T-helper 22 cell (primary cell): ENCODE data around the gene RGS7.

ENCODE experiments used
- DNase-seq: peaks from one replicate; pipeline ENCODE4 v3.0.0-alpha.2; 2020; ENCODE audit warnings: low read depth

Gene RGS7

GRCh38 chr1:241077386-241078147 is 279.4 kb downstream of the RGS7 start:
- no peak for DNase-seq

- DNase-seq: no peak
Measured at GRCh38 chr1:241074507-241074906, 282.5 kb downstream of the RGS7 start.

GRCh38 chr1:241068359-241068758 is 288.6 kb downstream of the RGS7 start:
- DNase-seq: no peak

- DNase-seq: no peak
Measured at GRCh38 chr1:241063276-241063675, 293.7 kb downstream of the RGS7 start.

- DNase-seq: no peak
Measured at GRCh38 chr1:241061062-241061461, 295.9 kb downstream of the RGS7 start.

DNA sequence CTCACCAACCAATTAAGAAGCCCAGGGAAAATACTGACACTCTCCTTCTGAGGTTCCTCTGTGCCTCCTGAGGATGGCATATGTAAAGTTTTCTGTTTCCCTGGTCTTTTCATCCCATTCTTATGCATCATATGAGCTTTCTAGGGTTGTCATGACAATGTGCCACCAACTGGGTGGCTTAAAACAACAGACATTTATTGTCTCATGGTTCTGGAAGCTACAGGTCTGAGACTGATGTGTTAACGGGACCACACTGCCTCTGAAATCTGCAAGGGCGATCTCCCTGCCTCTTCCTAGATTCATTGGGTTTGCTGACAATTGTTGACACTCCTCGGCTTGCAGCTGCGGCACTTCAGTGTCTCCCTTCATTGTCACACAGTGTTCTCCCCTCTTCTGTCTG is 308.4 kb downstream of the RGS7 start:
- no peak for DNase-seq

- DNase-seq: no peak
Measured at GRCh38 chr1:241045659-241046058, 311.3 kb downstream of the RGS7 start.

GRCh38 chr1:241034203-241034936 is 322.6 kb downstream of the RGS7 start:
- DNase-seq: no peak

GRCh38 chr1:241024834-241025233 is 332.2 kb downstream of the RGS7 start:
- no peak for DNase-seq

- no peak for DNase-seq
Measured at GRCh38 chr1:241022366-241022765, 334.6 kb downstream of the RGS7 start.

- no peak for DNase-seq
Measured at GRCh38 chr1:241020851-241021697, 335.9 kb downstream of the RGS7 start.

DNA sequence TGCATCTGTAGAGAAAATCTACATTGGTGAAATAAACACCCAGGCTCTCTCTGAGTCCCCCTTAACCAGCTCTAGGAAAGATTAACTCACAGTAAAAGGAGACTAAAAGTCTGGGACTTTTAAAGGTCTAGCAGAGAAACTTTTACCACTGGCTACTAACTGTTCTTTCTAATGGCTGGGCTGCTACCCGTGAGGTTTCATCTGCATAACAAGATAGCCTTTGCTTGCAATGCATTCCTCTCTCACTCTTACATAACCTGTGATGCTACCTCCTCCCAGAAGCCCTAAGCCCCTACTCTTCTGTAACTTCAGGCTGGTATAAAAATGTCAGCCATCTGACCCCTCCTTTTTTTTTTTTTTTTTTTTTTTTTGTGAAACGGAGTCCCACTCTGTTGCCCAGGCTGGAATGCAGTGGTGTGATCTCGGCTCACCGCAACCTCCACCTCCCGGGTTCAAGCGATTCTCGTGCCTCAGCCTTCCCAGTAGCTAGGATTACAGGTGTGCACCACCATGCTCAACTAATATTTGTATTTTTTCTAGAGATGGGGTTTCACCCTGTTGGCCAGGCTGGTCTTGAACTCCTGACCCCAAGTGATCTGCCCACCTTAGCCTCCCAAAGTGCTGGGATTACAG is 344.2 kb downstream of the RGS7 start:
- no peak for DNase-seq

DNA sequence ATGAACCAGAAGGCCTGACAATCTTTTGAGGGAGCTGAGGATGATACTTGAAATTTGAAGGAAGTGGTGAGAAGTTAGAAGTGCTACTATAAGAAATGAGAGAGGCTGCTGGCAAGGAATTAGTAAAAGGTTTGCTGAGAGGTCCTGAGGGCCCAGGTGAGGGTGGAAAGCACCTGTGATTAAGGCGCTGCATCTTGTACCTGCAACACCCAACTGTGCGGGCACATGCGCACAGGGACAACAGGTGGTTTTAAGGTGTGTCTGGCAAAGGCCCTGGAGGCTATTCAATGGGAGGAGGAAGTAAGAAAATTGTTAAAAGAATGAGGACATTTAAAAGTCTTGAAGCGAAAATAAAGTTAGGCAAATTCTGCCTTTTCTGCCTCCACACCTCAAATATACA is 349.3 kb downstream of the RGS7 start:
- DNase-seq: no peak

DNA sequence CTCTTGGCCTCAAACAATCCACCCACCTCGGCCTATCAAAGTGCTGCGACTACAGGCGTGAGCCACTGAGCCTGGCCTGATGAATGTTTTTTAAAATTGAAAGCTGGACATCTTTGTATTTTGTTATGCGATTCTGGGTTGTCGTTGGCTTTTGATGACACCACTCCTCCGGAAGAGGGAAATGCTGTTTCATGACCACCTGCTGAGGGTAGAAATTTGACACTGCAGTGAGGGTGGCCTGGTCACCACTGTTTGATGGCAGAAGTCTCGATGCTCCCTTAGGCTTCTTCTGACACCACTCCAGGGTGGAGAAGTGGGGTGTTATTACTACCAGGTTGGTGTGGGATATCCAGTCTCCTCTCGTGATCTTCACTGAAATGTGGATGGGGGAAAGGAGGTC is 357.2 kb downstream of the RGS7 start:
- no peak for DNase-seq

DNA sequence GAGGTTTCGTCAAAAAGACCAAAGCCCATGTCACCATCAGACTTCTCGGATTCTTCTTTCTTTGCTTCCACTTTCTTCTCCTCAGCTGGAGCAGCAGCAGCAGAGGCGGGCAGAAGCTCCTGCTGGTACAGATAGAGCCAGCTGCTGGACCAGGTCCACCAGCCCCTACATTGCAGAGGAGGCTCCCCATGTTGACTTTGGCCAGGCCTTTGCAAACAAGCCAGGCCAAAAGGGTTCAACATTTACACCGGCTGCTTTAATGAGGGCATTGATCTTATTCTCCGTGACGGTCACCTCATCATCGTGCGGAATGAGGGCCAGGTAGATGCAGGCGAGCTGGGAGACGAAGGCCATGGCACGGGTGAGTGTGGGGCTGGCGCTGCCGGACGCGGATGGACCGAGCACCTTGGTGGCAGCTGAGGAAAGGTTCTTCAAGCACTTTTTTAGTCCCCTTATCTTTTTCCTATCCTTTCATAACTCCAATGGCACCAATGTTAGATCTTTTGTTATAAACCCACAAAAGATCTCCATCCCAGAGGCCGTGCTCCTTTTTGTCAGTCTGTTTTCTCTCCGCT is 358.5 kb downstream of the RGS7 start:
- DNase-seq: no peak

DNA sequence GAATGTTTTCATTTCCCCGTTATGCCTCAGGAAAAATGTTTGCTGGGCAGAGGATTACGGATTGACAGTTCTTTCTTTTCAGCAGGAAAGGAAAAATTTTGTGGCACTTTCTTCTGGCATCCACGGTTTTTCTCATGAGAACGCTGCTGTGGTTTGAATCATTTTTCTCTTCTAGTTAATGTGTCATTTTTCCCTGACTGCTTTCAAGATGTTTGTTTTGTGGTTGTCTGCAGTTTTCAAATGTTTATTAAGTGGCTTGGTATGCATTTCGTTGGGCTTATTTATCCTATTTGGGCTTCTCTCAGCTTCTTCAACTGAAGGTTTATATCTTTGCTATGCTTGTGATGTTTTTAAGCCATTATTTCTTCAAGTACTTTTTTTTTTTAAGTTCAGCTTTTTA is 359.0 kb downstream of the RGS7 start:
- DNase-seq: no peak

- DNase-seq: no peak
Measured at GRCh38 chr1:240993004-240993403, 364.0 kb downstream of the RGS7 start.

DNA sequence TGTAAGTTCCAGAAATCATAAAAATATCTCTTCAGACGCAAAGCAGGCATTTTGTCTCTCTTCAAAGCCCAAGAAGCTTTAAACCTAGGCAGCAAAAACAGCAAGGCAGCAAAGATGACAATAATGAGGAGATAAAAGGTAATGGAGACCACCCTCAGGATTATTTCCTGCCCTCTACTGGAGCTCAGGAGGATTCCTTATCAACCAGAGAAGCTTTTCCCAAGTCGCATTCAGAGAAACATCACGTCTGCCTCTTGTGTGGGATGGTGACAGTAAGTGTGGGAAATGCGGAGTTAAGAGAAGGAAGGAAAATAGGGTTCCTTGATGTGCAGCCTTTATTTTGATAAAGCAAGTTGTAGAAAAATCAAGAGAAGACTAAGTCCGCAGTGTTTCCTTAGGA is 365.8 kb downstream of the RGS7 start:
- no peak for DNase-seq

GRCh38 chr1:240987928-240988327 is 369.1 kb downstream of the RGS7 start:
- DNase-seq: no peak

DNA sequence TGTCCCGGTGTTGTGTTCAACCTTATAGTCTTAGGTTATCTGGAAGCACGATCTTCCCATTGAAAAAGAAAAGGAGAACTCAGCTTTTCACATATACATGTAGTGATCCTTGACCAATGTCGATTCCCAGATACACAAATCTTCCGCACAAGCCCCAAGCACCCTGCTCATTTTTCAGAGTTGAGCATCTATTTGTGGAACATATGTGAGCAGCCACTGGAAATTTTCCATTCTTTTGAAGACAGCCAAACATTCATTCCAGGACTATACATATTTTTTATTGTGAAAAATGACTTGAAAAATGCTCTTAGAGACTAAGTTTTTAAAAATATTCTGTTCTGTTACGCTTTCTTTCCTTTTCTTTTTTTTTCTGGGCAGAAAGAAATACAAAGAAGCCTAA is 371.9 kb downstream of the RGS7 start:
- DNase-seq: no peak

- DNase-seq: no peak
Measured at GRCh38 chr1:240980342-240980741, 376.7 kb downstream of the RGS7 start.

DNA sequence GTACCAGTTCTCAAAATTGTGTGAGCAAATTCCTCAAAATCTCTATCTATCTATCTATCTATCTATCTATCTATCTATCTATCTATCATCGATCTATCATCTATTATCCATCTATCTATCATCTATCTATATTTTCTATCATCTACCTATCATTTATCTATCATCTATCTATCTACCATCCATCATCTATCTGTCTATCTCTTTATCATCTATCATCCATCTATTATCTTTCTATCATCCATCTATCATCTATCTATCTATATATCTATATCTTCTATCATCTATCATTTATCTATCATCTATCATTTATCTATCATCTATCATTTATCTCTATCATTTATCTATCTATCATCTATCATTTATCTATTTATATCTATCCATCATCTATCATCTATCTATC is 380.3 kb downstream of the RGS7 start:
- no peak for DNase-seq
